Peyer's patch (tissue), 4 donors: ENCODE measurements around the gene KCNG4. TPM values are rescaled to one million over a fixed set of nuclear protein-coding genes. Genes with fewer than 3 reads are reported as not detected.

Experiments used
- DNase-seq, 3 donors: peaks; one replicate each; pipeline ENCODE4 v3.0.0-alpha.2; 2017 to 2019
- H3K27ac ChIP-seq, 4 donors: fragments of 200-600 bp; sonication (generic); one replicate each; pipeline ENCODE4 v1.5.1; 2016 to 2019
- H3K27me3 ChIP-seq, 2 donors: fragments of 200-600 bp; sonication (generic); one replicate each; pipeline ENCODE4 v1.5.1; 2019
- H3K36me3 ChIP-seq, 3 donors: fragments of 200-600 bp; sonication (generic); one replicate each; pipeline ENCODE4 v1.5.1; 2016 to 2019
- H3K4me1 ChIP-seq, 4 donors: fragments of 200-600 bp; sonication (generic); one replicate each; pipeline ENCODE4 v1.5.1; 2016 to 2019
- H3K4me3 ChIP-seq, 4 donors: fragments of 200-600 bp; sonication (generic); 1 replicate in 3 of 4; 2 replicates in 1 of 4; pipeline ENCODE4 v1.5.1; 2016 to 2019; ENCODE audit warnings: mild to moderate bottlenecking in 1 of 4
- H3K9me3 ChIP-seq, 4 donors: fragments of 200-600 bp; sonication (generic); one replicate each; pipeline ENCODE4 v1.5.1; 2016 to 2019; ENCODE audit warnings: mild to moderate bottlenecking in 1 of 4
- POLR2A ChIP-seq, 2 donors: fragments of 450-650 bp; IDR thresholded peaks; one replicate each; pipeline ENCODE4 v1.5.1; 2017; ENCODE audit warnings: antibody characterized with exemption in 2 of 2, mild to moderate bottlenecking in 2 of 2, moderate library complexity in 2 of 2
- total RNA-seq, 4 donors: library from RNA; depleted of rRNA; stranded (reverse); fragments of >200 nt; gene quantifications; one replicate each; pipeline ENCODE4 v1.1.0, GENCODE V29; 2016
- TF ChIP-seq, protein P1 (sequence below), 6 experiments: fragments of 450-650 bp in 4 of 6; fragments of 200-600 bp in 2 of 6; sonication (generic) in 1 of 6; IDR thresholded peaks; one replicate each; pipeline ENCODE4 v1.5.1; 2017 to 2019; ENCODE audit warnings: antibody characterized with exemption in 6 of 6, mild to moderate bottlenecking in 3 of 6, moderate library complexity in 1 of 6

Gene KCNG4
- total RNA-seq, 4 donors from 2014 or later: not detected

DNA sequence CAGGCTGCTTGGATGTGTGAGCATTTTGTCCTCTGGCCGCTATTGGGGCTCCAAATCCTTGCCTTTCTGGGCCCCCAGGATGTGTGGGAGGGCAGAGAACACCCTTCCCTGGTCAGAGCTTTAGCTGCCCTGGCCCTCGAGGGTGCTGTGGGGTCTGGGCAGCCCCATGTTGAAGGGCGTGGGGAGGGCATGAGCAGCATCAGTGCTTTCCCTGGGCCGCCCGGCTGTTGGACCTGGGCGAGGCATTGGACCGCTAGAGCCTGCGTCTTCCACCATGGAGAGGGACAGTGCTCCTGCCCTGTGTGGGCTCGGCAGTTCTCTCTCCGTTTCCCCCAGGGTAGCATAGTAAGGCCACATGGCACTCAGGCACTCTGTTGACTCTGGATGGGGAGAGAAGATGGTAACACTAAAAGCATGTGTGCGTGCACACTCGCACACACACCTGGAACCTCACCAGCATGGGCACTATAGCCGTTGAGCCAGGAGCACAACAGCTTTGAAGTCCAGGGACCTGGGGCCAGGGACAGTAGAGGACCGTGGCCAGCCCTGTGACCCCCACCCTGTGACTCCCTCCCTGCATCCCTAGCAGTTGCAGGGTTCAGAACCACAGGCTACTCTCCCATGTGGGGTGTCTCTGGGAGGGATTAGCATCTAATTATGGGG, 42.2 kb downstream of the KCNG4 start:
- no peak for DNase-seq
- TF ChIP-seq POLR2A (IDR thresholded peaks at IDR 0.05): no peak
- TF ChIP-seq, protein P1, sequence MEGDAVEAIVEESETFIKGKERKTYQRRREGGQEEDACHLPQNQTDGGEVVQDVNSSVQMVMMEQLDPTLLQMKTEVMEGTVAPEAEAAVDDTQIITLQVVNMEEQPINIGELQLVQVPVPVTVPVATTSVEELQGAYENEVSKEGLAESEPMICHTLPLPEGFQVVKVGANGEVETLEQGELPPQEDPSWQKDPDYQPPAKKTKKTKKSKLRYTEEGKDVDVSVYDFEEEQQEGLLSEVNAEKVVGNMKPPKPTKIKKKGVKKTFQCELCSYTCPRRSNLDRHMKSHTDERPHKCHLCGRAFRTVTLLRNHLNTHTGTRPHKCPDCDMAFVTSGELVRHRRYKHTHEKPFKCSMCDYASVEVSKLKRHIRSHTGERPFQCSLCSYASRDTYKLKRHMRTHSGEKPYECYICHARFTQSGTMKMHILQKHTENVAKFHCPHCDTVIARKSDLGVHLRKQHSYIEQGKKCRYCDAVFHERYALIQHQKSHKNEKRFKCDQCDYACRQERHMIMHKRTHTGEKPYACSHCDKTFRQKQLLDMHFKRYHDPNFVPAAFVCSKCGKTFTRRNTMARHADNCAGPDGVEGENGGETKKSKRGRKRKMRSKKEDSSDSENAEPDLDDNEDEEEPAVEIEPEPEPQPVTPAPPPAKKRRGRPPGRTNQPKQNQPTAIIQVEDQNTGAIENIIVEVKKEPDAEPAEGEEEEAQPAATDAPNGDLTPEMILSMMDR (IDR thresholded peaks at IDR 0.05): no peak
- no peaks in the 10 kb centered on the region for H3K4me1 ChIP-seq
- no peak overlapping the region for H3K27ac ChIP-seq
- H3K9me3 ChIP-seq: no peaks in the 10 kb centered on the region
- H3K4me3 ChIP-seq: no peak overlapping the region
- H3K36me3 ChIP-seq: no peaks in the 10 kb centered on the region
- H3K27me3 ChIP-seq: no peaks in the 10 kb centered on the region

DNA sequence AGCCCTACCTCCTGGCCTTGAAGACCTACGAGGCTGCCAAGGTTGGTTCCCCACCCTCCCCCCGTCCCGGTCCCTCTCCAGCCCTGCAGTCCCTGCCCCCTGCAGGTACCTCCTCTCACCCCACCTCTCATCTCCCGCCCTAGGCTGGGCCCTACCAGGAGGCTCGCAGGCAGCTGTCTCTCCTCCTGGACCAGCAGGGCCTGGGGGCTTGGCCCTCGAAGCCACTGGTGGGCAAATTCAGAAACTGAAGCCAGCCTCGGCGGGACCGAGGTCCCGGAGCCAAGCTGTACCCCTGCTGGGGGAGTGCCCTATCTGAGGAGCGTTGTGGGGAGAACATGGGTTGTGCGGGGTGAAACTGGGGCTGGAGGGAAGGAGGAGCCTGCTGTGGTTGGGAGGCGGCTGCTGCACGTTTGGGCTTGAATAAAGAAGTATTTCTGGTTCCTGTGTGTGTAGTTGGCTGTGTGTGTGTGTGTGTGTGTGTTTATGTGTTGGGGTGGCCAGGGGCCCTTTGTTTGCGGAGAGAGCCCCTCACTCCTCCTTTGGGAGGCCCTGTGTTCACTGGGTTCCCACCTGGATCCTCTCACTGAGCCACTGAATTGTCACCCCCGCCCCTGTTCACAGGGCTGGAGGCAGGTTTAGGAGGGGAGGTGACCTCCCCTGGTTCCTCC, 43.0 kb downstream of the KCNG4 start:
- Histone ChIP-seq H3K36me3 (no peaks in the 10 kb centered on the region), H3K27ac (no peak overlapping the region), H3K4me1 (no peaks in the 10 kb centered on the region), H3K9me3 (no peaks in the 10 kb centered on the region), H3K4me3 (no peak overlapping the region), H3K27me3 (no peaks in the 10 kb centered on the region)
- DNase-seq: no peak
- no peak for TF ChIP-seq POLR2A (IDR thresholded peaks at IDR 0.05)
- TF ChIP-seq, protein P1 (IDR thresholded peaks at IDR 0.05): no peak

DNA sequence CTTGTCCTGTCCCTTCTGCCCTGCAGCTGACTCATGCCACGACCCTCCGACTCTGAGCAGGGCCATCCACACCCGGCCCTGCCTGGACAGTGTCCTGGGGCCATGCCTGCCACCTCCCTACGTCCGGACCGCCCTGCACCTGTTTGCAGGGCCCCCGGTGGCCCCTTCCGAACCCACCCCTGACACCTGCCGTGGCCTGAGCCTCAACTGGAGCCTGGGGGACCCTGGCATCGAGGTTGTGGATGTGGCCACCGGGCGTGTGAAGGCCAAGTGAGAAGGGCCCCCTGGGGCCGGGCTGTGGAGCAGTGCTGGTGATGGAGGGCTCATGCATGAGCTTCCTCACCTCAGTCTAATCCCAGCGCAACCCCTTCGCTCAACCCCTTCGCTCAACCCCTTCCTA, 43.7 kb downstream of the KCNG4 start:
- TF ChIP-seq, protein P1 (IDR thresholded peaks at IDR 0.05): no peak
- no peak for TF ChIP-seq POLR2A (IDR thresholded peaks at IDR 0.05)
- DNase-seq: no peak
- no peaks in the 10 kb centered on the region for H3K36me3 ChIP-seq
- H3K4me1 ChIP-seq: no peaks in the 10 kb centered on the region
- H3K27me3 ChIP-seq: no peaks in the 10 kb centered on the region
- no peaks in the 10 kb centered on the region for H3K9me3 ChIP-seq
- no peak overlapping the region for H3K4me3 ChIP-seq
- no peak overlapping the region for H3K27ac ChIP-seq

DNA sequence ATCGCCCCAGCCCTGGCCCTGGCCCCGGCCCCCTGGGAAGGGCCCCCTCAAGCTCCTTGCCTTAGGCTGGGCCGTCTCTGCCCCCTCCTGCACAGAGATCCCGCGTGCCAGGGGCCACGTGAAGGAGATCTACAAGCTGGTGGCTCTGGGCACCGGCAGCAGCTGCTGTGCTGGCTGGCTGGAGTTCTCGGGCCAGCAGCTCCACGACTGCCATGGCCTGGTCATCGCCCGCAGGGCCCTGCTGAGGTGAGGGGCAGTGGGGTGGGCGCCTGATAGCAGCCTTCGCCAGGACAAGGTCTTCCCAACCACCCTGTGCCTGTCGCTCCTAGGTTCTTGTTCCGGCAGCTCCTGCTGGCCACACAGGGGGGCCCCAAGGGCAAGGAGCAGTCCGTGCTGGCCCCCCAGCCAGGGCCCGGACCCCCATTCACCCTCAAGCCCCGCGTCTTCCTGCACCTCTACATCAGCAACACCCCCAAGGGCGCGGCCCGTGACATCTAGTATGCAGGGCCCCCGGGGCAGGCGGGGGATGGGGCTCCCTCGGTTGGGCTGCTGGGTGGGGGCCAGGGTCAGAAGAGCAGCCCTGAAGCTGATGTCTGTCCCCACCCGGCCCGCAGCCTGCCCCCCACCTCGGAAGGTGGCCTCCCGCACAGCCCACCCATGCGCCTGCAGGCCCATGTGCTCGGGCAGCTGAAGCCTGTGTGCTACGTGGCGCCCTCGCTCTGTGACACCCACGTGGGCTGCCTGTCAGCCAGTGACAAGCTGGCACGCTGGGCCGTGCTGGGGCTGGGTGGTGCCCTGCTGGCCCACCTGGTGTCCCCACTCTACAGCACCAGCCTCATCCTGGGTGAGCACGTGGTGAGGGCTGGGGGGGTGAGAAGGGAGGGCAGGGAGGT, 44.4 kb downstream of the KCNG4 start:
- Histone ChIP-seq H3K27ac (no peak overlapping the region), H3K27me3 (no peaks in the 10 kb centered on the region), H3K4me1 (no peaks in the 10 kb centered on the region), H3K4me3 (no peak overlapping the region), H3K36me3 (no peaks in the 10 kb centered on the region), H3K9me3 (no peaks in the 10 kb centered on the region)
- no peak for DNase-seq
- TF ChIP-seq, protein P1 (IDR thresholded peaks at IDR 0.05): no peak
- no peak for TF ChIP-seq POLR2A (IDR thresholded peaks at IDR 0.05)

DNA sequence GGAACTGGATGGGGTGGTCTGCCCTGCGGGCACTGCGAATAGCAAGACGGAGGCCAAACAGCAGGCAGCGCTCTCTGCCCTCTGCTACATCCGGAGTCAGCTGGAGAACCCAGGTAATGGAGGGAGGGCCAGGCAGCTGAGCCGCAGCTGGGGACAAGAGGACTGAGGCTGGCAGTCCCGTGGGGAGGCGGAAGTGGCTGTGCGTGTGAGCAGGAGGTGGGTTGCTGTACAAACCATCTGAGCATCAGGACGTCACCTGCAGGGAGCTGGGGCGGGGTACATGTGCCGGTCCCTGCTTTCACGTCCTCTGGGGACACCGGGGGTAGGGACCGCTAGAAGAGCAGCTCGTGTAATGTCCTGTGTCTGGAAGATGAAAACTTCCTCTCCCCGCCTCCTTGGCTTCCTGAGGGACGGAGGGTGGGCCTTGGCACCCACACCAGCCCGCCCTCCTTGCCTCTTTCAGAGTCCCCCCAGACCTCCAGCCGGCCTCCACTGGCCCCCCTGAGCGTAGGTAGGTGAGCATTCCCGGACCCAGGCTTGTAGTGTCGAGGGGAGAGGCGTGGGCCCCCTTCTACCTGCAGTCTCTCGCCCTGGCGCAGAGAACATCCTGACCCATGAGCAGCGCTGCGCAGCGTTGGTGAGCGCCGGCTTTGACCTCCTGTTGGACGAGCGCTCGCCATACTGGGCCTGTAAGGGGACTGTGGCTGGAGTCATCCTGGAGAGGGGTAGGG, 45.2 kb downstream of the KCNG4 start:
- DNase-seq: peak in 2 of 3 donors; percentile 36 to 73
- H3K36me3 ChIP-seq: no peaks in the 10 kb centered on the region
- TF ChIP-seq, protein P1 (IDR thresholded peaks at IDR 0.05): no peak
- no peak for TF ChIP-seq POLR2A (IDR thresholded peaks at IDR 0.05)
- no peak overlapping the region for H3K27ac ChIP-seq
- H3K9me3 ChIP-seq: no peaks in the 10 kb centered on the region
- H3K4me3 ChIP-seq: peak overlapping the region in 1 of 4 donors; percentile 9
- no peaks in the 10 kb centered on the region for H3K4me1 ChIP-seq
- no peaks in the 10 kb centered on the region for H3K27me3 ChIP-seq
